K562 (cell line): ENCODE results near the gene SLCO3A1. TPM values are rescaled to one million over a fixed set of nuclear protein-coding genes. Genes with fewer than 3 reads are reported as not detected.

ENCODE experiments used
- ATAC-seq: fragments of 200-7000 bp; cut with Tn5 transposase; 3 replicates; pipeline ENCODE4 v1.9.1; 2020; ENCODE audit warnings: moderate library complexity
- BruUV-seq: library from RNA; stranded (reverse); fragments of 400-500 nt; replicated peaks from 2 replicates; lab custom pipeline; 2021; lab: Mats Ljungman, UMichigan
- CTCF ChIA-PET: fragments of 300-600 bp; formaldehyde crosslinking; extraction: SDS; loops from one replicate; lab custom pipeline; 2021; ENCODE audit warnings: low intra/inter-chr PET ratio; lab: Yijun Ruan, JAX
- POLR2A ChIA-PET: fragments of 300-600, 350-650 bp; sonication (Branson Sonifier 250); formaldehyde crosslinking; extraction: SDS; loops from one replicate; lab custom pipeline; 2021; ENCODE audit warnings: antibody characterized with exemption, inconsistent platforms; lab: Yijun Ruan, JAX
- DNase-seq, 4 experiments: peaks; one replicate each; pipeline versions ENCODE4 v3.0.0 to v3.0.0-alpha.2; 2011 to 2018; ENCODE audit warnings: low spot score in 3 of 4, mixed read lengths in 3 of 4; ENCODE audit errors: extremely low read depth in 1 of 4
- FAIRE-seq: peaks from 2 replicates; lab custom pipeline; 2011; peaks lifted over from hg19 to GRCh38; lab: Jason Lieb, UNC
- H2AFZ ChIP-seq: 2 replicates; pipeline ENCODE4 v1.6.0; 2011; ENCODE audit warnings: low read depth, low read length, control low read depth, inconsistent platforms
- H3K27ac ChIP-seq: fragments of 200-600 bp; 3 replicates; pipeline ENCODE4 v1.8.0; 2011; ENCODE audit warnings: low read depth, mild to moderate bottlenecking, control low read depth, inconsistent platforms, low read length, moderate library complexity, mixed read lengths; ENCODE audit errors: extremely low read depth
- H3K27me3 ChIP-seq, 2 experiments: fragments of 300-600 bp in 1 of 2; 2 replicates in 1 of 2; 3 replicates in 1 of 2; pipeline versions ENCODE4 v1.6.0 to v1.8.0; 2011; ENCODE audit warnings: inconsistent platforms in 2 of 2, low read length in 2 of 2, mild to moderate bottlenecking in 1 of 2, mixed read lengths in 1 of 2, moderate library complexity in 1 of 2; ENCODE audit not compliant: control insufficient read depth in 2 of 2, insufficient read depth in 2 of 2
- H3K36me3 ChIP-seq: fragments of 300-600 bp; 3 replicates; pipeline ENCODE4 v1.8.0; 2011; ENCODE audit warnings: mild to moderate bottlenecking, low read length, inconsistent platforms; ENCODE audit not compliant: control insufficient read depth, insufficient read depth
- H3K4me1 ChIP-seq, 2 experiments: fragments of 200-600 bp in 1 of 2; replicated peaks in 1 of 2; 2 replicates in 1 of 2; 3 replicates in 1 of 2; pipeline versions ENCODE4 v1.5.1 to v1.8.0; 2011; ENCODE audit warnings: inconsistent platforms in 2 of 2, low read length in 2 of 2, mild to moderate bottlenecking in 1 of 2, mixed read lengths in 1 of 2, moderate library complexity in 1 of 2; ENCODE audit not compliant: control insufficient read depth in 2 of 2, insufficient read depth in 2 of 2
- H3K4me2 ChIP-seq: 2 replicates; pipeline ENCODE4 v1.6.1; 2011; ENCODE audit warnings: low read length, control low read depth, inconsistent platforms, mixed read lengths; ENCODE audit not compliant: insufficient read depth
- H3K4me3 ChIP-seq: fragments of 200-600 bp; sonication (generic), shearing (Covaris generic); 2 replicates; pipeline ENCODE4 v1.5.1; 2016; ENCODE audit warnings: control low read depth, inconsistent platforms
- H3K79me2 ChIP-seq: fragments of 200-600 bp; 3 replicates; pipeline ENCODE4 v1.8.0; 2011; ENCODE audit warnings: low read length, inconsistent platforms; ENCODE audit not compliant: control insufficient read depth, insufficient read depth
- H3K9ac ChIP-seq, 2 experiments: 2 replicates each; pipeline versions ENCODE4 v1.6.0 to v1.6.1; 2011; ENCODE audit warnings: low read depth in 2 of 2, low read length in 2 of 2, control low read depth in 1 of 2, inconsistent platforms in 1 of 2, mild to moderate bottlenecking in 1 of 2, mixed read lengths in 1 of 2; ENCODE audit not compliant: insufficient read depth in 1 of 2
- H3K9me1 ChIP-seq: one replicate; pipeline ENCODE4 v1.6.0; 2011; ENCODE audit warnings: inconsistent platforms, mild to moderate bottlenecking, low read length, moderate library complexity; ENCODE audit not compliant: control insufficient read depth, insufficient read depth
- H3K9me3 ChIP-seq: replicated peaks from 2 replicates; pipeline ENCODE4 v1.5.1; 2011; ENCODE audit warnings: low read depth, low read length, inconsistent platforms; ENCODE audit not compliant: control insufficient read depth, insufficient read depth
- H4K20me1 ChIP-seq: replicated peaks from 2 replicates; pipeline ENCODE4 v1.6.1; 2011; ENCODE audit warnings: low read length, inconsistent platforms, mixed read lengths; ENCODE audit not compliant: control insufficient read depth, insufficient read depth
- FOXA3 ChIP-seq, 2 experiments: fragments of 450-650 bp in 1 of 2; sonication (generic) in 1 of 2; formaldehyde crosslinking; IDR thresholded peaks in 1 of 2; conservative IDR thresholded peaks in 1 of 2; 2 replicates each; pipeline versions ENCODE4 v1.4.0 to v1.8.0; 2020 to 2022; ENCODE audit warnings: mild to moderate bottlenecking in 2 of 2, missing genetic modification reagents in 1 of 2
- FOXP4 ChIP-seq: sonication (generic); formaldehyde crosslinking; IDR thresholded peaks from 2 replicates; pipeline ENCODE4 v1.8.0; 2022; ENCODE audit warnings: mild to moderate bottlenecking, missing genetic modification reagents, borderline replicate concordance
- GTF3C2 ChIP-seq: IDR thresholded peaks from 3 replicates; pipeline ENCODE4 v1.6.1; 2011; ENCODE audit warnings: borderline replicate concordance, mild to moderate bottlenecking, moderate library complexity; ENCODE audit not compliant: insufficient read length; ENCODE audit errors: extremely low read depth
- HDAC1 ChIP-seq, 2 experiments: fragments of 450-650 bp; IDR thresholded peaks; 2 replicates each; pipeline ENCODE4 v1.6.1; 2016 to 2017; ENCODE audit warnings: inconsistent platforms in 1 of 2, mild to moderate bottlenecking in 1 of 2, moderate library complexity in 1 of 2
- MAX ChIP-seq: sonication (generic); formaldehyde crosslinking; IDR thresholded peaks from 2 replicates; pipeline ENCODE4 v1.9.0; 2022; ENCODE audit warnings: mild to moderate bottlenecking, missing genetic modification reagents
- TSHZ1 ChIP-seq: fragments of 250-450 bp; sonication (Bioruptor Pico); IDR thresholded peaks from 2 replicates; pipeline ENCODE4 v1.4.0; 2020; ENCODE audit warnings: mild to moderate bottlenecking, moderate library complexity
- WGBS: fragments of 100-300 bp; shearing (Covaris generic); methylation state at CpG from one replicate; pipeline ENCODE4 v1.1.6; 2016; ENCODE audit warnings: low coverage, mixed read lengths; ENCODE audit not compliant: insufficient coverage; ENCODE audit errors: missing lambda C conversion rate; 5-methylcytosine and 5-hydroxymethylcytosine counted together
- in situ Hi-C: fragments of 300-500 bp; cut with MboI; formaldehyde crosslinking; loops from 4 replicates; pipeline ENCODE4 v1.15.0; 2018; ENCODE audit warnings: inconsistent platforms, mixed read lengths
- intact Hi-C: fragments of 100-400 bp; cut with micrococcal nuclease; formaldehyde crosslinking; loops from 2 replicates; pipeline ENCODE4 v1.14.2; 2022
- polyA plus RNA-seq, 8 experiments: library from polyadenylated mRNA; depleted of rRNA in 4 of 8; stranded (reverse) in 5 of 8; unstranded in 3 of 8; fragments of >200 nt; fragmentation: Nextera tagmentation in 2 of 8; fragmentation: Illumina TruSeq in 1 of 8; extraction: Ambion mirVana in 2 of 8; extraction: Trizol in 1 of 8; gene quantifications; 2 replicates each; pipeline versions ENCODE4 v1.2.1 to v1.2.3, GENCODE V29; 2011 to 2014; ENCODE audit warnings: inconsistent platforms in 1 of 8, missing spikeins in 1 of 8
- total RNA-seq, 7 experiments: library from RNA; depleted of rRNA in 6 of 7; stranded (reverse); fragments of >200 nt in 6 of 7; fragmentation: Illumina TruSeq in 2 of 7; extraction: Trizol in 2 of 7; gene quantifications; 2 replicates each; pipeline versions ENCODE4 v1.2.1 to v1.2.3, GENCODE V29; 2011 to 2021; ENCODE audit warnings: low replicate concordance in 1 of 7

The SLCO3A1 gene
- total and polyA plus RNA-seq, 9 of the 15 experiments (the other 6 are each of a cell fraction or from before 2014, with no cell fraction given), result 0.01 to 0.84 (median 0.06) TPM; not detected in 3

GRCh38 chr15:91970142-91970541 is 116.6 kb downstream of the SLCO3A1 start (continued):
- no peak for TF ChIP-seq FOXP4 (CRISPR knock-in tag)

- no peak overlapping the region for H3K4me2 ChIP-seq
- intact Hi-C loops, result no loop called here
- WGBS, result 1% methylated on average over 9 of the region's 9 CpGs
- no peaks in the 10 kb centered on the region for H4K20me1 ChIP-seq
- no peak overlapping the region for H2AFZ ChIP-seq
- H3K9ac ChIP-seq, result no peak overlapping the region
- H3K36me3 ChIP-seq, result no peaks in the 10 kb centered on the region
- H3K27me3 ChIP-seq, result peaks cover 0 to 29% of the 10 kb centered on the region in 2 experiments; a peak in 2 of 5 replicates
- ATAC-seq (no peak), DNase-seq (no peak), FAIRE-seq (no peak)
- no TSS peak for BruUV-seq
- no peaks in the 10 kb centered on the region for H3K9me3 ChIP-seq
- no peaks in the 10 kb centered on the region; a peak in 1 of 5 replicates for H3K4me1 ChIP-seq
- H3K27ac ChIP-seq, result no peak overlapping the region
- ChIA-PET CTCF (no interaction called here), POLR2A (no interaction called here)
- TF ChIP-seq MAX (CRISPR knock-in tag) (no peak), HDAC1 (IDR thresholded peaks at IDR 0.05) (no peak), GTF3C2 (no peak), TSHZ1 (no peak), FOXA3 (CRISPR knock-in tag; conservative IDR thresholded peaks at IDR 0.05 in 1 of 2, IDR thresholded peaks at IDR 0.05 in 1 of 2) (no peak)
- no peaks in the 10 kb centered on the region for H3K79me2 ChIP-seq
- H3K4me3 ChIP-seq, result no peak overlapping the region
- H3K9me1 ChIP-seq, result no peaks in the 10 kb centered on the region
- in situ Hi-C loops, result no loop called here
Measured at GRCh38 chr15:91973481-91973880, 120.0 kb downstream of the SLCO3A1 start.
